ENCODE measurements around the gene ALDH18A1.

Gene ALDH18A1

GRCh38 chr10:95656291-95657164 is at the start of gene ALDH18A1:
Gene ALDH18A1, minus strand, starts transcription at chr10:95656711. Its CDS starts 3,334 bp downstream, at chr10:95653377.
- DNase-seq (ENCODE audit: low read depth), result peak; percentile 54
- TF ChIP-seq CTCF (IDR thresholded peaks at IDR 0.05; ENCODE audit: control insufficient read depth, insufficient read depth, low read depth, low read length, missing control alignments), result no peak
- H3K4me3 ChIP-seq (ENCODE audit: control insufficient read depth, low read depth, low read length), result peak within 1 kb of the TSS; percentile 87

- TF ChIP-seq CTCF (IDR thresholded peaks at IDR 0.05; ENCODE audit: control insufficient read depth, insufficient read depth, low read depth, low read length, missing control alignments), result no peak
- DNase-seq (ENCODE audit: low read depth), result no peak
- H3K4me3 ChIP-seq (ENCODE audit: control insufficient read depth, low read depth, low read length), result no peak overlapping the region
Observed at GRCh38 chr10:95698415-95698814, 41.9 kb upstream of the ALDH18A1 start.

- TF ChIP-seq CTCF (IDR thresholded peaks at IDR 0.05; ENCODE audit: control insufficient read depth, insufficient read depth, low read depth, low read length, missing control alignments), result no peak
- no peak overlapping the region for H3K4me3 ChIP-seq (ENCODE audit: control insufficient read depth, low read depth, low read length)
- no peak for DNase-seq (ENCODE audit: low read depth)
Observed at GRCh38 chr10:95697429-95697828, 40.9 kb upstream of the ALDH18A1 start.

- DNase-seq (ENCODE audit: low read depth), result no peak
- TF ChIP-seq CTCF (IDR thresholded peaks at IDR 0.05; ENCODE audit: control insufficient read depth, insufficient read depth, low read depth, low read length, missing control alignments), result no peak
- H3K4me3 ChIP-seq (ENCODE audit: control insufficient read depth, low read depth, low read length), result no peak overlapping the region
Observed at GRCh38 chr10:95694665-95695064, 38.2 kb upstream of the ALDH18A1 start.

GRCh38 chr10:95693668-95694534 is 37.4 kb upstream of the ALDH18A1 start, which contains the start of gene TCTN3:
Gene TCTN3, minus strand, starts transcription at chr10:95693927. Its CDS starts 28 bp downstream, at chr10:95693899.
- H3K4me3 ChIP-seq (ENCODE audit: control insufficient read depth, low read depth, low read length), result peak within 1 kb of the TSS; percentile 61
- peak; percentile 99 for DNase-seq (ENCODE audit: low read depth)
- peak; percentile 99 for TF ChIP-seq CTCF (IDR thresholded peaks at IDR 0.05; ENCODE audit: control insufficient read depth, insufficient read depth, low read depth, low read length, missing control alignments)

GRCh38 chr10:95693071-95693667 is 36.7 kb upstream of the ALDH18A1 start:
- TF ChIP-seq CTCF (IDR thresholded peaks at IDR 0.05; ENCODE audit: control insufficient read depth, insufficient read depth, low read depth, low read length, missing control alignments), result no peak
- no peak for DNase-seq (ENCODE audit: low read depth)
- H3K4me3 ChIP-seq (ENCODE audit: control insufficient read depth, low read depth, low read length), result peak overlapping the region; percentile 61

Data from AG09309 (cell line).